Stimulated activated CD4-positive, alpha-beta T cell treated with anti-CD3 and anti-CD28 coated beads, TNF-alpha, amount 100 ng/mL, for 24 hours (primary cell): ENCODE data around the gene GUCY2F.

ENCODE experiments used
- DNase-seq, 3 experiments: peaks; one replicate each; pipeline ENCODE4 v3.0.0-alpha.2; 2020; ENCODE audit warnings: low read depth in 3 of 3

Gene GUCY2F

DNA sequence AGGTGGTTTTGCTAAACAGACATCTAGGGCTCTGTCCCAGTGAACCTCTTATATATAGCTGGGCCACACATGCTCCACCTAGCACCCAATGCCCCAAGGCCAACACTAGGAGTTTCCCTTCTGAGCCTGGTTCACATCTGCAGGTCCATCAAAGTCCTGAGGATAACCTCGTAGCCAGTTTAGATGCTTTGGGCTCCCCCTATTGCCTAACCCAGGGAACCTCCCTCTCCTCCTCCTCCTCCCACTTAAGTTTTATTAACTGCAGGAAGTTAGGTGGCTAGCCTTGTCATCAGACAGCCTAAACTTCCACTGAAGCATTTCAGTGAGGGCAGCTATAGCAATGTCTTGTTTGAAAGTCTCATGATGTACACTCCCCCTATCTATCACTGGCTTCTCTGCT is 88.0 kb downstream of the GUCY2F start:
- DNase-seq: no peak

DNA sequence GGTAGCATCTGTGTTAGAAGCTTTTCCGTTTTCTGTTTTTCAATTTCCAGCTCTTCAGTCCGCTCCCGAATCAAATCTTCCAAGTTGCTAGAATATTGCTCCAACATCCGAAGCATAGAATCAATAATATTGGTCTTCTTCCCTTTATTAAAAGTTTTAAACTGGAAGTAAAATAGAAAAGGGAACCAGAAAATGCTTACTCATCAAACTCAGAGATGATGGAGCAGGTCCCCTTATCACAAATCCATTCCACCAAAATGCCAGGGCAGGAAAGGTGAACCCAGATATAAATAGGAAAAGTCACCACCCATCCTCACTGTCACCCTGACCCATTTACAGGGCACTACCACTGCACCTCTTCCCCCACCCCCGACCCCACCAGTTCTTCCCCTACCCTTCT is 89.0 kb downstream of the GUCY2F start:
- DNase-seq: no peak

DNA sequence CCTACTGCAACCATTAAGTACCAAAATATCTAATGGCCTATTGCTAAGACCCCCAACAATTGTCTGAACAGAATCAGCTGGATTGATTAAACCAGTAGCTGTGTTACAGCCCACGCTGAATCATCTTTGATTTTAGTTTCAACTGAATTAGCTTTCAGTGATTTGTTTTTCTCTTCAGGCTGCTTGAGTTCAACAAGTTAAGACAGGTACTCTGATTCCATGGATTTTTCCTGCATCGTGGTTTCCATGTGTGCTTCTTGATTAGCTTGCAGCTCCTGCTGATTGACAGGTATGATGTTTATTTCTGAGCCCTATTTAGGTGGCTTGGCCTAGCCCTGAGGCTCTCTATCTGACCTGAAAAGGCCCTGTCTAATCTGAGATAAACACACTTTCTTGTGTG is 91.3 kb downstream of the GUCY2F start:
- no peak for DNase-seq

DNA sequence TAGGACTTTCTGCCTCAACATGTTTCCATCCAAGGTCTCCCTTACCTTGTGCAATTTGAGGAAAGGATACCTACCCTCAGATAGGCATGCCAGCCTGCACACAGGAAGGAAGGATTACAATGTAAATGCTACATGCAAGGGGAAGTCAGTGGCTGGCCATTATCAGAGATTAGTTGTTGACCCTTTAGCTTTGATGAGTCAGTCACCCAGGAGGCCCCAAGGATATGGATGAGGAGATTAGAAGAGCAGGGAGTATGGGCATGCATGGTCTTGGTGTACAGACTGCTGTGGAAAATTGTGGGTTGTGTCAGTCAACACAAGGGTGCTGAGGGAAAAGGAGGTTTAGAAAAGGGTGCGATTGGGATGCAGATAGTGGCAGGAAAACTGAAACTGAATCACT is 92.0 kb downstream of the GUCY2F start:
- DNase-seq: no peak

DNA sequence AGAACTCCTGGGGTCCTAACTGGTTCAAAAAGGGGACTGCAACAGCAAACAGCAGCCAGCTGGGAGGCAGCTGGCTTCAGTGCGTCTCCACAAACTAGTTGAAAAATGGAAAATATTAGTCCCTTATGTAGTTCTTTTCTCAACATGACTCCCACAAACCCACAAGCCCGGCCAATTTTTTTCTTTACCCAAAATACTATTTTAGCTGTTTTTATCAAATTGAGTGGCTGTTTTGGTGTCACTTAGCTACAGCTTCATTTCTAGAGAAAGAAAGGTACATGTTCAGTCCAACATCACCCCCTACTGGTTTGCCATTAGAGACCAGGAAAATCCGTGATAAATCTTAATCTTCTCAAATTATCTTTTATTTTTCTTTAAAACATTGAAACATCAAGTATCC is 97.2 kb downstream of the GUCY2F start:
- DNase-seq: no peak

DNA sequence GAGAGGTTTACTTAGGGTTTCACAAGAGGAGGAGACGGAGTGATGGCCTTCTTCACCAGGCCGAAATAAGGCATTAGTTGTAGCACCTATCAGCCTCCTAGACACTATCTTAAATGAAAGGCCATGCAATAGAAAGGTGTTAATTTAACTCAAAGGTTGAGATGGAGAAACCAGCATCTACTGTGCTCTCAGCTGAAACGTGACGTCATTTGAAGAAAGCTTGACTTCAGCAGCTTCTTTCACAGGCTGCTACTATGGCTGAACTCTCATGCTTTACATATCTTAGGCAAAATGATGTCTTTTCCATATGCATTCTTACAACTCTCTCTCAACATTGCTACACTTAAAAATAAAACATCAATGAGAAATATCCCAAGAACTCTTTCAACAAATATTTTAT is 99.6 kb downstream of the GUCY2F start:
- no peak for DNase-seq

DNA sequence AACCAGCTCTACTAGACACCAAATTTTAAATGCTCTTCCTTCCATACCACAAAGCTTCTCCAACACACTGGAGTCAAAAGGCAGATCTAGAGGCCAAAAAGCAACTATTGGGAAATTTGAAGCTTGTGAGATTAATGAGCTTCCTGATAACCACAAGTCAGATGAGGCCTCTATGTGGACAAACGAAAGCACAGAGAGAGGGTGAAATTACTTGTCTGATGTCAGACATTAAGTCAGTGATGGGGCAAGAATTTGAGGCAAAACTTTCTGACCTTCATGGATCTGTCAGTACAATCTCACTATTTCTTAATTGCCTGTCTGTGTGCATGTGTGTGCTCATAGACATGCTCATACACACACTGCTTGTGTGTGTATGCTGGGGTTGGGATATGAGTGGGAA is 103.6 kb downstream of the GUCY2F start:
- no peak for DNase-seq

DNA sequence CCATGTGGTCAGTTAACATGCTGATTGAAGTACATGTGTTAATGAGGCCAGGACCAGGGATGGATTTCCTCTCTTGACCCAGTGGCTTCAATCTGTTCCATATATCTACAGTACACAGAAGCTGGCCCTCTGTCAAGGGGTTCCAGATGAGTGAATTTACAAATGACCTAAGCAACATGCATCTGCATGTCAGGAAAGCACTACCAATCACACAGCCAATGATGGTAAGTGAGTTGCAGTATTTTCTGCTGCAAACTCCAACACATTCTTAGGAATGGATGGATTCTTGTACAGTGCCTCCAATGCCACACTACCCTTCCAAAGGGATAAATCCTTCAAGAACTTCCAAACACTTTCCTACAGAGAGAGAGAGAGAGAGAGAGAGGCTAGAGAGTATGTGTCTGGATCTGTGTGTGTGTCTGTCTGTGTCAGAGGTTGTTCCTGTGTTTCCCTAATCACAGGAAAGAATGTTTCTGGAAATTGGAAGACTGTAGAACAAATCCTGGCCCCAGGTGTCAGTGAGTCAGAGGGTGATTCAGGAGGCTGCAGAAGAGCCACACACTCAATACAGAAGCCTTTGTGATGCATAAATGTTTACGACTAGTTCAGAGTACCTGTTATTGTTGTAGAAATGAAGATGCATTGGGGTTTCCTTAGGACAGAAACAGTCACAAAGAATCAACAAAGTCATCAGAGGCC is 107.5 kb downstream of the GUCY2F start:
- DNase-seq: no peak

DNA sequence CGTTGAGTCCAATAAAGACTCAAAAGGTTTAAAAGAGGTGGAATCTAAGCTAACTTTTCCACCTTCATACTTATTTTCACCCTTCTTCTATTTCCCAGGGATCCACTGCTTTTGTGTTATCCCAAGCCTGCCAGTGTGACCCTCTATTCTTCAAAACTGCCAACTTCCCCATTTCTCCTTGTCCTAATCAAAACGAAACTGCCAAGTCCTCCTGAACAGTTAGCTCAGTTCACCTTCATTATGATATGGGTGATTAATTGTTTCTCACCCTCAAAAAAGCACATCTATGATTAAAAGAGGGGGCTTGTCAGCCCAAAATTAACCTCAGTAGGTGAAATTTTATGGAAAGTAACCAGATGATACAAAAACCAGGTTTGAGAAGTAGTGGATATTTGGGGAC is 108.4 kb downstream of the GUCY2F start:
- no peak for DNase-seq

DNA sequence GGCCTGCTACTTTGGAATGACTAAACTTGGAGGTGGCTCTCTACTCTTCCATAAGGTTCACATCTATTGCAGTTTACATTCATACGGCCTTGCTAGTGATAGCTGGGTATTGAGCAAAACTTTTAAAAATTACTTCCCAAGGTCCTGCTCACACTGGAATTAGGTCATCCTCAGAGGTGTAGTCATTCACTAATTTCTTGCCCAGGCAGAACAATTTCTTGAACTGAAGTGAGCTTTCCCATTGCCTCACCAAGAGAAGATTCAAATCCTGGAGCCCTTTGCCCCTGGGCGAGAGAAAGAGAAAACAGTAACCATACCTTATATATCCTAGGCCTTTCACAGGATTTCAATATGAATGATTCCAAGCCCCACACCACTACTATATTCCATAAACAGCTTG is 109.2 kb downstream of the GUCY2F start:
- no peak for DNase-seq

DNA sequence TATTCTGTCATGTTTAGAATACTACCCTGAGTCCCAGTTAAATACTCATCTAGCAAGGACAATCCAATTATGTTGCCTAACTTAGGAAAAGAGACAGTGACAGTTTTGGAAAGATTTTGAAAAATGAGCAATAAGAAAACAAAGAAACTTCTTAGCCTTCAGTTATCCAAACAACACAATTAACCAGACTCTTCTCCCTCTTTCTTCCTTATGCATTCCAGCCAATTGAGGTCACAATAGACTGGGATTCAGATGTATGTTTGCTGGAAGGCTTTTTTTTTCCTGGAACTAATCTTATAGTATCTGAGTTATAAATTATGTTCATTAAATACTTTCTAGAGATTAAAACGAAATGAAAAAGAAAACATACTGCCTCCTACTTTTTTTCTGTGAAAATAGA is 109.6 kb downstream of the GUCY2F start:
- DNase-seq: no peak

DNA sequence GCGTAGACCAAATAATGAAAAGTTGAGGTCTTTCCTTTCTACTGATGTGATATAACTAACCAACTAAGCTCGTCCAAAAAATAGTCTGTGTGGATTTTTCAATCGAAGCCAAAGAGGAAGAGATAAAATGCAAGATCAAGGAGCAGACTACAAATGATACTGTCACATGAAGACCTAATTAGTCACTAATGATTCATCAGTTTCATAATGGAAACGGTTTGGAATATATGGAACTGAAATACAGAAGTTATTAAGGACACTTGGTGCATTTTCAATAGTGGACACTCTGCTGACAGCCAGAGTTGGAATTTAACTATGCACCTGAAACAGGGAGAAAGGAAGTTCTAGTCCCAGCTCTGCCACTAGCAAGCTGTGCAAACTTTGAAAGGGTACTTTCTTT is 119.8 kb downstream of the GUCY2F start:
- no peak for DNase-seq

DNA sequence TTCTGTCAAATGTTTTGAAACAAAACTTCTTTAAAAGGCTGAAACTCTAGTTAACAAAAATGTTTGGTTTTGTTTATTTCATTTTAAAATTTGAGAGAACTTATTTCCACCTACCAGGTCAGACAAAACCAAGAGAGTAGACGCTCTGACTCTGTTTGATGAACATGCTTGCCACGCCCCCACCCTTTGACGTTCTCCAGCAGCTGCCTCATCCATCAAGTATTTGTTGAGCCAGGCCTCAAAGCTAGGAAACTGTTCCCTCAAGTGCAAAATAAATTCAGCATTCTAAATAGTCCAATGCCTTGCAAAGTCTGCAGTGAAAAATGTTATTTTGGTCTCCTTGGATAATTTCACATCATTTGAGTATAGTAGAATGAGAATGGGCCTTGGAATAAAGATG is 121.6 kb downstream of the GUCY2F start:
- no peak for DNase-seq

DNA sequence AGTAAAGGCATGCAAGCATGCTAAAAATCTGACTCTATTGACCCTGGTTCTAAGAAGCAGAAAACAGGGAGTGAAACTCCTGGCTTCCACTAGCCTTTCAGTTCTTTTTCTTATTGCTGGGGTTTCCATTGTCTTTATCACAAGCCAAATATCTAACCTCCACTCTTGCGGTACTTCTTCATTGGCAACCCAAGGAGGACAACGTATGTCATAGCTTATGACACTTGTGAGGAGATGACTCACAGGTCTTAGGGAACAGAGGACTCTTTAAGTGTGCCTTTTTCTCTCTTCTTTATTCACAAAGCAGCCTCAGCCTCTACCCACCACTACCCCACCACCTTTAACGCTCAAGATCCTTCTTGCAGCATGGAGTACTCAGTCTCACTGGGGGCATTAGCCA is 124.2 kb downstream of the GUCY2F start:
- DNase-seq: no peak

DNA sequence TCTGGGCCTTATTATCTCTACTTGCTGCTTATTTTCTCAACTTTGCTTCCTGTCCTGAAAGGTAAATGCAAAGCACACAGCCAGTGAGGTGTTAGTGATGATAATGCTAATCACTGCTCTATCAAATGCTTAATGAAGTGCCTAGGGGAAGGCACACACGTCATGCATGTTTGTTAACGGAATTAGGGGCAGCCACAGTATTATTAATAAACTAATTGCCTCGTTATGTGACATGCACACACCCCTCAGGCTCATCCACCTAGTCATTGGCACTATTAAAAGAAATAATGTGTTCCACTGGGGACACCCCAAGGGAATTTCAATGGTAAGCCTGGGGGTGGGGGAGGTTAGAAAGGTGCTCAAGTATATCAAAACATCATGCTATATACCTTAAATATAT is 125.2 kb downstream of the GUCY2F start:
- no peak for DNase-seq

DNA sequence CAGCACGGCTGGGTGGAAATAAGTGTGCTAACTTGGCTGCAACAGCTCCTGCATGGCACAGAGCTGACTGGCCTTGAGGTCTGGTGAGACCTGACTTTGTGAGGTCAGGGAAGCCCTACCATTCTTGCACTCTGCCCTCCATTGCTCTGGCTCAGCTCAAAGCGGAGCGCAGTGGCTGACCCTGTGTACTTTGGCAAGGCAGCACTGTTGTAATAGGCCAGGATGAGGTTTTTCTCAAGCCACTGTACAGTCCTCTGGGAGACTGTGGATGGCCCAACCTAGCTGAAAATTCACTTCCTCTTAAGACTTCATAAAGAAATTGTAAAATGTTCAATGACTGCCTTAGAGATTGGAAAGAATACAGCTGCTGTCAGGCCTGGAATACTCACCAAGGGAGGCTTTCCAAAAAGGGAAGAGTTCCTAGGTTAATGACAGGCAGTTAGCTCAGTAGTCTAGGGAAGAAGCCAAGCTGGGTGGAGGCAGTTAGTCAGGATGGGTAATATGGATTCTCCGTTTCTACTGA is 129.8 kb downstream of the GUCY2F start:
- no peak for DNase-seq

DNA sequence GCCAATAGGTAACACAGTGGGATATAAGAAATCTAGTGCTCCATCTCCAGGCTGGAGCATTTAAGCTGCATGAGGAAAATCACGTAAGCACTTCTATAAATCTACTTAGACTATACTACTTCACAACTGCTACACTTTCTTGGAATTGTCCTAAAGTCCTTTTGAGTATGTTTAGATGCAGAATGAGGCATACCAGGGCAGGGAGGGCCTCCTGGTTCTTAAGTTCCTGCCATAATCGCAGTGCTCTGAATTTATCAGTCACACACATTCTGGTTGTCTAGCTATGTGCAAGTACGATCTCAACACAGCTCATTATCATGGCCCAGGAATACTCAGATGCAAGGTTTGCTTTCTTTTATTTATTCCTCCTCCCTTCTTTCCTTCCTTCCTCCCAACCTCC is 130.3 kb downstream of the GUCY2F start:
- no peak for DNase-seq

DNA sequence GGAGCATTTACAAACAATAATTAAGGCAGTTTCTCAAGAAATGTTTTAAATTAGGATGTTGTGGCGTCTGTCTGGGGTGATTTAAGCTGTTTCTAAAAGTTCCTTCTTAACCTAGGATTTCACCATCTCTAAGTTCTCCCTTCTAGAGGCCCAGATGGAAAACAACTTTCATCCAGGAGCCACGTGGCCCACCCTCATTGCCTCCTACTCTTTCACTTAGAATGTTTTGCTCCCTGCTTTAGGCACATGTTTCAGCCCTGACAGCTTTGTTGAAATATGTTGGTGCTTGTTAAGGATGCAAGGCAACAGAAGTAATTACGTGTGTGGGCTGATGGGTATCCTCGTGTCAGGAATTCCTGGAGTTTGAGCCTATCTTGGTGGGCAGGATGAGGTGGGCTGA is 131.3 kb downstream of the GUCY2F start:
- DNase-seq: no peak

DNA sequence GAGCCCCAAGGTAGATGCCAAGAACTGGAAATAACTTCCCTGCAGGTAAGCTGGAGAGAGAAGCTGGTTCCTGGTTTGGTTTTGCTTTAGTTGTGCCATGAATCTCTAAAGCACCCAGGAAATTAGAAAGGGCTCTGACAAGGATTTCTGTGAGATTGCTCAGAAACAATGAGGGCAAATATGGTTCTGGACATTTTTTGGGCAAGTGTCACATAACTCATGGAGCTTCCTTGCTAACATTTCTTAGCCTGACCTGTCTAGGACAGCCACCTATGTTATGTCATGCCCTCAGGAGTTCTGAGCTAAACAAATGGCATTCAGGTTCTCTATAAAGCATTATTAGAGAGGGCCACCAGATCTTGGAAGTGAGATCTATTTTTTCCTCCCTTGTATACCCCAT is 131.8 kb downstream of the GUCY2F start:
- DNase-seq: no peak

DNA sequence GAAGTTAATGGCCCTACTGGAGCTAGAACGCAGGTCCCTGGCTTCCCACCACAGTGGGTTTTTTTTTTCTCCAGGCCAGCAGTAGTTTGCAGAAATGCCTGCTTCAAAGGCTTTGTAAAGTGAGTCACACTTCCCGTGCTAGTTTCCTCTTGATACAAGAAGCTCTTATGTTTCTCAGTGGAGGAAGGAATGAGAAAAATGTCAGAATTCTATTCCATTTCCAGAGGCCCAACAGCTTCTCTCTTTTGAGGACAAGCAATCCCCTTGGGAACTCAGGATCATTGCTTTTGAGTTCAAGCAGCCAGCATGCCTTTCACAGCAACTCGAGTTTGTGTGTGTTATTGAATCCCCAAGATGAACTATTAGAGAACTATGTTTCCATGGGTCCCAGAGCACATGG is 134.3 kb downstream of the GUCY2F start:
- no peak for DNase-seq

DNA sequence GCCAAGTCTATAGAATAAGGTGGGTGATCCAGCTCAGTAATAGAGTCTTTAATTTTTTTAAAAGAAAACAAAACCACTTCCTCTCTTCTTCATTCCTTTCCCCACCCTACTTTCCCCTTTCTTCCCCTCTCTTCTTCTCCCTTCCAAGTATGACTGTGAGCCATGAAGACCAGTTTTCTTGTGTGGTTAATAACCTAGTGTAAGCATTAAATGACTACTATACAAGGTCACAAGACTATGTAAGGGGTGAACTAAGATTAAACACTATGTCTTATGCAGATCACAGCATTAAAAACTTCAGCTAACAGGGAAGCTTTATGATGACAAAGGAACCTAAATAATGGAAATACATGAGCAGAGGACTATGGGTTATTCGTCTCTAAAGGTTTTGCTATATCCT is 135.4 kb downstream of the GUCY2F start:
- DNase-seq: no peak

DNA sequence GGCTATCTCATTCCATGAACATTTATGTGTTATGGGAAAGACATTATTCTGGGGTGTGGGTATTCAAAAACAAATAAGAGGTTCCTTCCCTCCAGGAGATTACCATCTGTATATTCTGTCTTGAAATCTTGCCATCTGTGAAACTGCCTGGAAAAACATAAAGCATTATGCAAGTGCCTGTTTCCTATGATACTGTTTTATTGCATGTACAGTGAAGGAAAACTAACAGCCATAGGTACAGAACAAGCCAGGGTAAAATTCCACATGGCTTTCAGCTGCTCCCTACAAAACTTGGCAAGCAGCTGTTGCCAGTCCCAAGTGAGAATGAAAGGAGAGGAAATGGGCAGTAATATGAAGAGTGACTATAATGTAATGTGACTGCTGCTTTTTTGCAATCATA is 136.0 kb downstream of the GUCY2F start:
- no peak for DNase-seq

DNA sequence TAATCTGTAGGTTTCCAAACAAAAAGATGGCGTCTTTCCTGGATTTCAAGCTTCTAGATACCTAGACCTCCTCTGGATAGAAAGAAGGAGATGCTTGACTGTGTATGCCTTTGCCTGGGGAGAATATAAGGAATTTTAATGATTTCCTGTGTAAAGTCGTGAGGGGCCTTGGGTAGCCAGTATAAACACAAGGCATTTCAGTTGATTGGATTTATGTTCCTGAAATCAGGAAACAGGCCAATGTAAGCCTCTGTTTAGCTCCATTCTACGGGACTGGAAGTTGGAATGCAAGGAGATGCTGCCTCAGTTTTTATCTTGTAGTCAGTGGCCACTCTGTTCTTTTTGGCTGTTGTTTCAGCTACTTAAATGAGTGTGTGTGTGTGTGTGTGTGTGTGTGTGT is 137.2 kb downstream of the GUCY2F start:
- DNase-seq: no peak

DNA sequence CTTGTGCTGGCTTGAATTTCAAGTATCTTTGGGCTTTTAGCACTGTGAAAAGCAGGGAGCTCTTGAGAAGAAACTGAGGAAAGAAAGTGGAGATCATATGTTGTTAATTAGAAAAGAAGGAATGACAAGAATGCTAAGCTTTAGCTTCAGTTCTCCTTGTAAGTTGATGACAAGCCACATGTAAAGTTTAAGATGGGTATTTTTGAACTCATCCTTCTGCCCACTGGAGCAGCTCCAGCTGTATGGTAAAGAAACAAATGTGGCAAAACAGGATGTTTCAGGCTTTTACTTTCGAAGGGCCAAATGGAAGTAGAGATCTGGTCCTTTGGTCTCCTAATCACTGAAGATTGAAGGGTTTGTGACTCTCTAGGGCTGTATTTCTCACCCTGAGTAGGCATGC is 137.8 kb downstream of the GUCY2F start:
- no peak for DNase-seq
